ENCODE results near the gene DPY19L2. TPM values are rescaled to one million over a fixed set of nuclear protein-coding genes. Genes with fewer than 3 reads are reported as not detected.
"Not testable (repeated sequence)": the region's sequence is repeated elsewhere in the genome, so short reads cannot be mapped to it uniquely, and the experiment has no call there.

DPY19L2 gene
- total and polyA plus RNA-seq, 2 of the 4 experiments (the other 2 are of a cell fraction) = 0.90 to 1.6 TPM

GRCh38 chr12:63594828-63595227 lies 73.5 kb downstream of the DPY19L2 start:
- H3K27ac ChIP-seq (ENCODE audit: insufficient read depth, low read length); BruUV-seq (replicated peaks); DNase-seq; H2BK15ac ChIP-seq (ENCODE audit: low read depth, low read length); H3K4me3 ChIP-seq (ENCODE audit: insufficient read depth, low read depth, low read length); H3K36me3 ChIP-seq (ENCODE audit: control insufficient read depth, insufficient read depth, low read length); intact Hi-C loops (cut with micrococcal nuclease); H2AK9ac ChIP-seq (replicated peaks; ENCODE audit: low read depth, low read length, poor library complexity); in situ Hi-C loops (cut with MboI; ENCODE audit: low sequenced_read_pairs); H4K5ac ChIP-seq (ENCODE audit: low read depth, low read length); H4K8ac ChIP-seq (ENCODE audit: low read depth in 2 of 2, low read length in 2 of 2); H2AK5ac ChIP-seq (ENCODE audit: low read depth, low read length); H2AFZ ChIP-seq (replicated peaks; ENCODE audit: low read length, poor library complexity); H2BK20ac ChIP-seq (ENCODE audit: low read depth, low read length); H2BK5ac ChIP-seq (ENCODE audit: low read depth, low read length, poor library complexity, severe bottlenecking); H3K4ac ChIP-seq (ENCODE audit: low read depth, low read length); H3K9me3 ChIP-seq (ENCODE audit: control insufficient read depth, insufficient read depth, low read length); ATAC-seq (ENCODE audit: low read depth); H3K4me1 ChIP-seq (ENCODE audit: control insufficient read depth, insufficient read depth, low read length); CTCF ChIA-PET; H3K23ac ChIP-seq (ENCODE audit: low read depth, low read length); H3K18ac ChIP-seq (ENCODE audit: low read depth, low read length); H3K9me1 ChIP-seq (ENCODE audit: insufficient read depth, low read length); H2BK120ac ChIP-seq (ENCODE audit: low read depth, low read length); H4K20me1 ChIP-seq (ENCODE audit: insufficient read depth, low read length); H4K91ac ChIP-seq (ENCODE audit: insufficient read depth, low read depth, low read length); POLR2A ChIA-PET (ENCODE audit: unreplicated experiment); H3K79me1 ChIP-seq (ENCODE audit: low read depth in 1 of 2, low read length in 2 of 2); H3K14ac ChIP-seq (replicated peaks; ENCODE audit: low read depth, low read length); H3K56ac ChIP-seq (ENCODE audit: extremely low read depth, insufficient read depth, low read length); H3K4me2 ChIP-seq (ENCODE audit: low read depth, low read length); dilution Hi-C loops (cut with HindIII; ENCODE audit: low sequenced_read_pairs, unreplicated experiment); H3K9ac ChIP-seq (ENCODE audit: low read depth, low read length); H3K27me3 ChIP-seq (ENCODE audit: control insufficient read depth, insufficient read depth, low read length): not testable (repeated sequence)
- no CpG with 5 or more reads among the region's 4 CpGs for WGBS, 2 experiments (ENCODE audit: extremely low coverage in 2 of 2, insufficient read length in 1 of 2)

GRCh38 chr12:63584426-63584825 lies 83.9 kb downstream of the DPY19L2 start:
- H3K18ac ChIP-seq (ENCODE audit: low read depth, low read length); H3K9me1 ChIP-seq (ENCODE audit: insufficient read depth, low read length); POLR2A ChIA-PET (ENCODE audit: unreplicated experiment); H3K4me3 ChIP-seq (ENCODE audit: insufficient read depth, low read depth, low read length); H4K5ac ChIP-seq (ENCODE audit: low read depth, low read length); in situ Hi-C loops (cut with MboI; ENCODE audit: low sequenced_read_pairs); H2AK9ac ChIP-seq (replicated peaks; ENCODE audit: low read depth, low read length, poor library complexity); H3K9ac ChIP-seq (ENCODE audit: low read depth, low read length); H3K4me1 ChIP-seq (ENCODE audit: control insufficient read depth, insufficient read depth, low read length); H2BK15ac ChIP-seq (ENCODE audit: low read depth, low read length); ATAC-seq (ENCODE audit: low read depth); H2AFZ ChIP-seq (replicated peaks; ENCODE audit: low read length, poor library complexity); CTCF ChIA-PET; H4K91ac ChIP-seq (ENCODE audit: insufficient read depth, low read depth, low read length); H3K56ac ChIP-seq (ENCODE audit: extremely low read depth, insufficient read depth, low read length); H3K9me3 ChIP-seq (ENCODE audit: control insufficient read depth, insufficient read depth, low read length); H2BK5ac ChIP-seq (ENCODE audit: low read depth, low read length, poor library complexity, severe bottlenecking); H3K36me3 ChIP-seq (ENCODE audit: control insufficient read depth, insufficient read depth, low read length); H4K20me1 ChIP-seq (ENCODE audit: insufficient read depth, low read length); H2BK20ac ChIP-seq (ENCODE audit: low read depth, low read length); H3K79me1 ChIP-seq (ENCODE audit: low read depth in 1 of 2, low read length in 2 of 2); H3K27ac ChIP-seq (ENCODE audit: insufficient read depth, low read length); H3K14ac ChIP-seq (replicated peaks; ENCODE audit: low read depth, low read length); H2AK5ac ChIP-seq (ENCODE audit: low read depth, low read length); H3K4me2 ChIP-seq (ENCODE audit: low read depth, low read length); intact Hi-C loops (cut with micrococcal nuclease); H3K4ac ChIP-seq (ENCODE audit: low read depth, low read length); H3K23ac ChIP-seq (ENCODE audit: low read depth, low read length); H2BK120ac ChIP-seq (ENCODE audit: low read depth, low read length); dilution Hi-C loops (cut with HindIII; ENCODE audit: low sequenced_read_pairs, unreplicated experiment); H4K8ac ChIP-seq (ENCODE audit: low read depth in 2 of 2, low read length in 2 of 2); BruUV-seq (replicated peaks); H3K27me3 ChIP-seq (ENCODE audit: control insufficient read depth, insufficient read depth, low read length): not testable (repeated sequence)
- no CpG with 5 or more reads among the region's 3 CpGs for WGBS, 2 experiments (ENCODE audit: extremely low coverage in 2 of 2, insufficient read length in 1 of 2)
- DNase-seq = peak; percentile 44
